ENCODE data around the gene PLXNA2.

DNA sequence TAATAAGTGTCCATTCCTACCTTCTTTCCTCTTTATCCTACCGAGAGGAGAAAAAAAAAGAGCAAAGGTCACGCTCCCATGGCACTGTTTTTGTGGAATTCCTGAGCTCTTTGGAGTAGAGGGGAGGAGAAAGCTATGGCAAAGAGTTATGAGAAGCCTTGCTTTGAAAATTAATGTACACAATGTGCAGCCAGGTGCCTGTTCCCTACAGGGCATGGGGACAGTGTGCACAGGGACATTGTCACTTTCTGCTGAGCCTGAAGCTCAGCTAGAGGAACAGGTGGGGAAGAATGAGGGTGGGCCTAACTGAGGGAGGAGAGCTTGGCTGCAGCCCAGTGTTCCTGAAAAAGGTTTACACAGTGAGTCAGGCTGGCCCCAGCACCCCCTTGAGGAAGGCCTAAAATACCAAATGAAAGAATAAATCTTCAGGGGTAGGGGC lies 66.1 kb downstream of the PLXNA2 start:
- no peak for TF ChIP-seq EZH2phosphoT487 (IDR thresholded peaks at IDR 0.05; ENCODE audit: insufficient read depth, low read depth)
- TF ChIP-seq EZH2 (IDR thresholded peaks at IDR 0.05; ENCODE audit: insufficient read depth, poor library complexity, severe bottlenecking), result no peak
